HG02870 (cell line): ENCODE measurements around the gene ZNF69.
"Not testable (repeated sequence)": the region's sequence is repeated elsewhere in the genome, so short reads cannot be mapped to it uniquely, and the experiment has no call there.

Experiments used
- ATAC-seq: cut with Tn5 transposase; IDR thresholded peaks from one replicate; pipeline ENCODE4 v1.9.1; 2021; ENCODE audit warnings: mild to moderate bottlenecking, moderate library complexity; ENCODE audit not compliant: unreplicated experiment

ZNF69 gene

GRCh38 chr19:11890634-11891033, 3.1 kb downstream of the ZNF69 start:
- no peak for ATAC-seq

GRCh38 chr19:11894851-11895250, 7.3 kb downstream of the ZNF69 start:
- no peak for ATAC-seq

- ATAC-seq, result no peak
Observed at GRCh38 chr19:11902228-11902627, 14.6 kb downstream of the ZNF69 start.

GRCh38 chr19:11905928-11906327, 18.3 kb downstream of the ZNF69 start:
- no peak for ATAC-seq

GRCh38 chr19:11911937-11912336, 24.4 kb downstream of the ZNF69 start:
- not testable (repeated sequence) for ATAC-seq

GRCh38 chr19:11914417-11915051, 27.0 kb downstream of the ZNF69 start:
- not testable (repeated sequence) for ATAC-seq

- ATAC-seq, result no peak
Observed at GRCh38 chr19:11921852-11922495, 34.4 kb downstream of the ZNF69 start.

- peak; percentile 84 for ATAC-seq
Observed at GRCh38 chr19:11924886-11925650, 37.5 kb downstream of the ZNF69 start, which contains the start of gene ZNF700. Gene ZNF700, plus strand, starts transcription at chr19:11925107. Its CDS starts 104 bp downstream, at chr19:11925211.

- not testable (repeated sequence) for ATAC-seq
Observed at GRCh38 chr19:11925651-11926187, 38.1 kb downstream of the ZNF69 start.

GRCh38 chr19:11927227-11927626, 39.6 kb downstream of the ZNF69 start:
- no peak for ATAC-seq

- no peak for ATAC-seq
Observed at GRCh38 chr19:11931051-11931450, 43.5 kb downstream of the ZNF69 start.

GRCh38 chr19:11931513-11931912, 43.9 kb downstream of the ZNF69 start:
- ATAC-seq, result no peak

GRCh38 chr19:11935829-11936228, 48.2 kb downstream of the ZNF69 start:
- not testable (repeated sequence) for ATAC-seq

GRCh38 chr19:11938383-11938782, 50.8 kb downstream of the ZNF69 start:
- not testable (repeated sequence) for ATAC-seq

- ATAC-seq, result not testable (repeated sequence)
Observed at GRCh38 chr19:11941361-11941887, 53.8 kb downstream of the ZNF69 start.

- ATAC-seq, result no peak
Observed at GRCh38 chr19:11942008-11942842, 54.6 kb downstream of the ZNF69 start.

- ATAC-seq, result no peak
Observed at GRCh38 chr19:11942843-11943108, 55.2 kb downstream of the ZNF69 start.

GRCh38 chr19:11944656-11945055, 57.1 kb downstream of the ZNF69 start:
- ATAC-seq, result no peak

GRCh38 chr19:11948646-11949045, 61.1 kb downstream of the ZNF69 start:
- no peak for ATAC-seq

GRCh38 chr19:11949201-11949600, 61.6 kb downstream of the ZNF69 start:
- ATAC-seq, result no peak
